Smooth muscle cell (in vitro differentiated cells): ENCODE measurements around the gene USP53. TPM values are rescaled to one million over a fixed set of nuclear protein-coding genes. Genes with fewer than 3 reads are reported as not detected.
"Not testable (repeated sequence)": the region's sequence is repeated elsewhere in the genome, so short reads cannot be mapped to it uniquely, and the experiment has no call there.

ENCODE experiments used
- DNase-seq: peaks from one replicate; lab custom pipeline; 2025; ENCODE audit not compliant: unreplicated experiment; lab: John Stamatoyannopoulos, UW
- H2AFZ ChIP-seq: fragments of 200-600 bp; sonication (generic); 2 replicates; pipeline ENCODE4 v1.6.0; 2016; ENCODE audit warnings: antibody characterized with exemption, low read depth, mild to moderate bottlenecking
- H3F3A ChIP-seq: fragments of 200-600 bp; sonication (generic); 2 replicates; pipeline ENCODE4 v1.6.0; 2017; ENCODE audit warnings: antibody characterized with exemption, low read depth
- H3K27ac ChIP-seq: fragments of 200-600 bp; sonication (generic); 2 replicates; pipeline ENCODE4 v1.5.1; 2016; ENCODE audit warnings: low read depth, mild to moderate bottlenecking
- H3K27me3 ChIP-seq: fragments of 200-600 bp; sonication (generic); 2 replicates; pipeline ENCODE4 v1.6.1; 2016; ENCODE audit warnings: low read depth, mild to moderate bottlenecking
- H3K36me3 ChIP-seq: fragments of 200-600 bp; sonication (generic); 2 replicates; pipeline ENCODE4 v1.5.1; 2016; ENCODE audit warnings: low read depth
- H3K4me1 ChIP-seq: fragments of 200-600 bp; sonication (generic); 2 replicates; pipeline ENCODE4 v1.5.1; 2016; ENCODE audit warnings: low read depth
- H3K4me2 ChIP-seq: fragments of 200-600 bp; sonication (generic); 2 replicates; pipeline ENCODE4 v1.6.0; 2016; ENCODE audit warnings: mild to moderate bottlenecking
- H3K4me3 ChIP-seq: fragments of 200-600 bp; sonication (generic); 2 replicates; pipeline ENCODE4 v1.5.1; 2016; ENCODE audit warnings: mild to moderate bottlenecking
- H3K79me2 ChIP-seq: fragments of 200-600 bp; sonication (generic); 2 replicates; pipeline ENCODE4 v1.6.0; 2016; ENCODE audit warnings: low read depth, mild to moderate bottlenecking
- H3K9ac ChIP-seq: fragments of 200-600 bp; sonication (generic); 2 replicates; pipeline ENCODE4 v1.6.0; 2016; ENCODE audit warnings: low read depth
- H3K9me3 ChIP-seq: fragments of 200-600 bp; sonication (generic); replicated peaks from 2 replicates; pipeline ENCODE4 v1.5.1; 2016; ENCODE audit warnings: low read depth
- H4K20me1 ChIP-seq: fragments of 200-600 bp; sonication (generic); 2 replicates; pipeline ENCODE4 v1.6.0; 2016; ENCODE audit warnings: low read depth
- WGBS: methylation state at CpG from one replicate; pipeline ENCODE4 v1.1.7; 2016; ENCODE audit warnings: low lambda C conversion rate; 5-methylcytosine and 5-hydroxymethylcytosine counted together
- polyA plus RNA-seq: library from polyadenylated mRNA; unstranded; fragments of >200 nt; fragmentation: Nextera tagmentation; extraction: Ambion mirVana; gene quantifications from 2 replicates; pipeline ENCODE4 v1.2.1, GENCODE V29; 2016
- total RNA-seq: library from RNA; depleted of rRNA; stranded (reverse); fragments of >200 nt; gene quantifications from 2 replicates; pipeline ENCODE4 v1.2.3, GENCODE V29; 2014
- TF ChIP-seq, protein P1 (sequence below): fragments of 200-600 bp; sonication (generic); IDR thresholded peaks from 2 replicates; pipeline ENCODE4 v1.5.1; 2017; ENCODE audit warnings: borderline replicate concordance, mild to moderate bottlenecking, antibody characterized with exemption; ENCODE audit not compliant: insufficient read depth, poor library complexity, severe bottlenecking

USP53 gene
- 16.3 and 23.2 TPM in 2 replicates for total RNA-seq
- 4.2 and 12.6 TPM in 2 replicates for polyA plus RNA-seq

DNA sequence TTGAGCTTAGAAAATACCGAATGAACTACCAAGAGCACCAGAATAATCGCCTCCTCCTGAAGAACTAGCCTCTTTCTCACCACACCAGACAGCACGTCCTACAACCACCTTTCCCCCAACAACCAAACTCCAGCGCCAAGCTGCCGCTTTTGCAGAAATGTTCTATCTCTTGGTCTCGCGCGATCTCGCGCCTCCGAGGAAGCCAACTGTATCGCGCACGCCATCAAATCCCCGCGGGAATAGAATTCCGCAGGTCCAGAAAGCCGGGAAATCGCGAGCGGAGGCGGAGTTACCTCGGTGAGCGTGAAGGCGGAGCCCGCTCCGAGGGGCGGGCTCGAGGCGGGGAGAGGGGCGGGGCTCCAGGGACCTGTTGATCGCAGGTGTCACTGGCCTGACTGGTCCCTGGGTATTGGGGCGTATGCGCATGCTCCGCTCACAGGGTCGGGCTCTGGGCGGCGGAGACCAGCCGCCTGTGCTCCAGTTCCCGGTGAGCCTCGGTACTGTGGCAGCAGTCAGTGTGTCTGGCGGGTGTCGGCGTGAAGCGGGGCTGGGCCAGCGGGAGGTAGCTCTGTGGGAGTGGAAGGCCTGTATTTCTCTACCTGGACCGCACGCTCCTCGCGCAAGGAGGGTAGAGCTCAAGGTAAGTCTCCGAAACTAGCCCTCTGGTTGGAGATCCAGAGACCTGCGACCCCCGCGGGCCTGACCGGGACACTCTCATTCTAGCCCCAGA, at the start of gene USP53:
TSS of gene USP53 (plus strand) at position 480 of the 730 bp plus-strand sequence. CDS start 27,047 bp downstream, outside the sequence.
- H3K9ac ChIP-seq, result peak within 1 kb of the TSS; percentile 91
- H3K9me3 ChIP-seq, result no peaks in the 10 kb centered on the region
- no peaks in the 10 kb centered on the region for H3K36me3 ChIP-seq
- H3K4me1 ChIP-seq, result peaks cover 6% of the 10 kb centered on the region
- H3F3A ChIP-seq, result no peaks in the 10 kb centered on the region
- TF ChIP-seq, protein P1, sequence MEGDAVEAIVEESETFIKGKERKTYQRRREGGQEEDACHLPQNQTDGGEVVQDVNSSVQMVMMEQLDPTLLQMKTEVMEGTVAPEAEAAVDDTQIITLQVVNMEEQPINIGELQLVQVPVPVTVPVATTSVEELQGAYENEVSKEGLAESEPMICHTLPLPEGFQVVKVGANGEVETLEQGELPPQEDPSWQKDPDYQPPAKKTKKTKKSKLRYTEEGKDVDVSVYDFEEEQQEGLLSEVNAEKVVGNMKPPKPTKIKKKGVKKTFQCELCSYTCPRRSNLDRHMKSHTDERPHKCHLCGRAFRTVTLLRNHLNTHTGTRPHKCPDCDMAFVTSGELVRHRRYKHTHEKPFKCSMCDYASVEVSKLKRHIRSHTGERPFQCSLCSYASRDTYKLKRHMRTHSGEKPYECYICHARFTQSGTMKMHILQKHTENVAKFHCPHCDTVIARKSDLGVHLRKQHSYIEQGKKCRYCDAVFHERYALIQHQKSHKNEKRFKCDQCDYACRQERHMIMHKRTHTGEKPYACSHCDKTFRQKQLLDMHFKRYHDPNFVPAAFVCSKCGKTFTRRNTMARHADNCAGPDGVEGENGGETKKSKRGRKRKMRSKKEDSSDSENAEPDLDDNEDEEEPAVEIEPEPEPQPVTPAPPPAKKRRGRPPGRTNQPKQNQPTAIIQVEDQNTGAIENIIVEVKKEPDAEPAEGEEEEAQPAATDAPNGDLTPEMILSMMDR, result no peak
- DNase-seq, result peak; percentile 88
- WGBS, result 1% methylated on average over 54 of the region's 55 CpGs
- H4K20me1 ChIP-seq, result no peaks in the 10 kb centered on the region
- H3K4me2 ChIP-seq, result peak within 1 kb of the TSS; percentile 89
- H2AFZ ChIP-seq, result peak within 1 kb of the TSS; percentile 93
- peak within 1 kb of the TSS; percentile 73 for H3K4me3 ChIP-seq
- H3K79me2 ChIP-seq, result peaks cover 31% of the 10 kb centered on the region
- no peaks in the 10 kb centered on the region for H3K27me3 ChIP-seq
- peak within 1 kb of the TSS; percentile 86 for H3K27ac ChIP-seq

DNA sequence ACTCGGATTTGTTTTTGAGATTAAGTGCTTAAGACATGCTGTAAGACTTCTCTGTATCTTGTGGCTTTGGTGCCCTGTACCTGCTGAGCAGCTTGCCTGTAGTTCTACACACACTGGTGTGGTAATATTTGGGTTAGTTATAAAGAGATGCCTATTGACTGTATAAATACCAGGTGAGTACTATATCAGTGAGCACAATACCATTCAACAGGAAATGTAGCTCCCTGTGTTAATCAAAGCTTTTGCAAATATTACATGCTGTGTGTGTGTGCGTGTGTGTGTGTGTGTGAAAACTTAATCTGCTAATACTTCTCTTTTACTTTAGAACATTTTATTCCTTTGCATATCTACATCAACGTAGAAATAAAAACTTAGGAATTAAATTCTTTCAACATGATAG, 46.7 kb upstream of the USP53 start:
- TF ChIP-seq, protein P1, result no peak
- WGBS, result 92% methylated on average over 3 of the region's 3 CpGs
- H3K4me2 ChIP-seq, result no peak overlapping the region

DNA sequence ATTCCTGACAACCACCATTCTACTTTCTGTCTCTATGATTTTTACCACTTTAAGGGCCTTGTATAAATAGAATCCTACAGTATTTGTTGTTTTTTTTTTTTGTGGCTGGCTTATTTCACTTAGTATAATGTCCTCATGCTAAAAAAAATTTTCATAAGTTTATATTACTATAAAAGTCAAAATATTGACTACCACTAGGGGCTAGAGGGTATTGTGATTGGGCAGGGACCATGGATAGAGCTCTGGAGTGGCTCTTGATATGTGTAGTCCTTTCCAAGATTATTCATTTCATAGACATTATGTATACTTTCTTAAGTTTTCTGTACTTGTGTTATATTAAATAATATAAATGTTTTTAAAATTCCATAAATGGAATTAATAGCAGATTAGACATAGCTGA, 42.3 kb upstream of the USP53 start:
- no peak for DNase-seq
- Histone ChIP-seq H4K20me1 (no peaks in the 10 kb centered on the region), H3K4me1 (no peaks in the 10 kb centered on the region), H3K4me3 (no peak overlapping the region), H3K4me2 (no peak overlapping the region), H3F3A (no peaks in the 10 kb centered on the region), H3K27me3 (no peaks in the 10 kb centered on the region), H2AFZ (no peak overlapping the region), H3K9me3 (no peaks in the 10 kb centered on the region), H3K27ac (no peak overlapping the region), H3K9ac (no peak overlapping the region), H3K36me3 (no peaks in the 10 kb centered on the region), H3K79me2 (no peaks in the 10 kb centered on the region)
- TF ChIP-seq, protein P1, result no peak

More for the DNA sequence above, 46.7 kb upstream of the USP53 start:
- H3K79me2 ChIP-seq, result no peaks in the 10 kb centered on the region
- no peak for DNase-seq
- no peaks in the 10 kb centered on the region for H3F3A ChIP-seq
- H3K4me1 ChIP-seq, result no peaks in the 10 kb centered on the region
- no peak overlapping the region for H2AFZ ChIP-seq
- H3K9me3 ChIP-seq, result no peaks in the 10 kb centered on the region
- H3K36me3 ChIP-seq, result no peaks in the 10 kb centered on the region
- H4K20me1 ChIP-seq, result no peaks in the 10 kb centered on the region
- H3K4me3 ChIP-seq, result no peak overlapping the region
- no peak overlapping the region for H3K9ac ChIP-seq
- H3K27me3 ChIP-seq, result no peaks in the 10 kb centered on the region
- H3K27ac ChIP-seq, result no peak overlapping the region

DNA sequence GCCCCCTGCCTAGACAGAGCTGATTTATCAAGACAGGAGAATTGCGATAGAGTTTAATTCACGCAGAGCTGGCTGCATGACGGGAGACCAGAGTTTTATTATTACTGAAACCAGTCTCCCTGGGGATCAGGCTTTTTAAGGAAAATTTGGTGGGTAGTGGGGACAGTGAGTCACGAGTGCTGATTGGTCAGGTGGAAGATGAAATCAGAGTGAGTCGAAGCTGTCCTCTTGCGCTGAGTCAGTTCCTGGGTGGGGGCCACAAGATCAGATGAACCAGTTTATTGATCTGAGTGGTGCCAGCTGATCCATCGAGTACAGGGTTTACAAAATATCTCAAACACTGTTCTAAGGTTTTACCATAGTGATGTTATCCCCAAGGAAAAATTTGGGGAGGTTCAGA, 40.3 kb upstream of the USP53 start:
- Histone ChIP-seq H3K36me3 (no peaks in the 10 kb centered on the region), H3K27me3 (no peaks in the 10 kb centered on the region), H3K79me2 (no peaks in the 10 kb centered on the region), H3K9ac (no peak overlapping the region), H2AFZ (no peak overlapping the region), H3K4me3 (no peak overlapping the region), H3K9me3 (no peaks in the 10 kb centered on the region), H3K4me2 (no peak overlapping the region), H4K20me1 (no peaks in the 10 kb centered on the region), H3K27ac (no peak overlapping the region), H3F3A (no peaks in the 10 kb centered on the region), H3K4me1 (no peaks in the 10 kb centered on the region)
- 88% methylated on average over 7 of the region's 7 CpGs for WGBS
- no peak for DNase-seq
- TF ChIP-seq, protein P1, result no peak

DNA sequence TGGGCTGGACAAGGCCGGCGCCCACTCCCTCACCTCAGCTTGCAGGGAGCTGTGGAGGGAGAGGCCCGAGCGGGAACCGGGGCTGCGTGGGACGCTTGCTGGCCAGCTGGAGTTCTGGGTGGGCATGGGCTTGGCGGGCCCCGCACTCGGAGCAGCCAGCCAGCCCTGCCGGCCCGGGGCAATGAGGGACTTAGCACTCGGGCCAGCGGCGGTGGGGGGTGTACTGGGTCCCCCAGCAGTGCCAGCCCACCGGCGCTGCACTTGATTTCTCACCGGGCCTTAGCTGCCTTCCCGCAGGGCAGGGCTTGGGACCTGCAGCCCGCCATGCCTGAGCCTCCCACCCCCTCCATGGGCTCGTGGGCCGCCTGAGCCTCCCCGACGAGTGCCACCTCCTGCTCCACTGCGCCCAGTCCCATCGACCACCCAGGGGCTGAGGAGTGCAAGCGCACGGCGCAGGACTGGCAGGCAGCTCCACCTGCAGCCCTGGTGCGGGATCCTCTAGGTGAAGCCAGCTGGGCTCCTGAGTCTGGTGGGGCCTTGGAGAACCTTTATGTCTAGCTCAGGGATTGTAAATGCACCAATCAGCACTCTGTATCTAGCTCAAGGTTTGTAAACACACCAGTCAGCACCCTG, 38.7 kb upstream of the USP53 start:
- not testable (repeated sequence) for H3K36me3 ChIP-seq, H3F3A ChIP-seq, DNase-seq, H3K79me2 ChIP-seq, H3K9ac ChIP-seq, H3K9me3 ChIP-seq, H3K27ac ChIP-seq, H3K4me1 ChIP-seq, H3K4me3 ChIP-seq, H3K27me3 ChIP-seq, H4K20me1 ChIP-seq, H3K4me2 ChIP-seq, H2AFZ ChIP-seq
- 97% methylated on average over 20 of the region's 30 CpGs for WGBS
